ENCODE measurements around the gene TNS1. TPM values are rescaled to one million over a fixed set of nuclear protein-coding genes. Genes with fewer than 3 reads are reported as not detected.
A peak's percentile ranks its signal among the peaks of the same experiment; 100 is the strongest.

The TNS1 gene
- total RNA-seq, 1 donor from 2014 or later, result 219 TPM

GRCh38 chr2:217890445-217890844 is 112.3 kb downstream of the TNS1 start:
- H4K20me1 ChIP-seq (ENCODE audit: insufficient read depth, low read length), result peaks cover 91% of the 10 kb centered on the region
- Mint-ChIP-seq H3K36me3 (ENCODE audit: low read depth, unreplicated experiment) (peaks cover 81% of the 10 kb centered on the region), H3K27me3 (ENCODE audit: low read depth, unreplicated experiment) (no peaks in the 10 kb centered on the region), H3K4me1 (ENCODE audit: low read depth, unreplicated experiment) (peaks cover 5% of the 10 kb centered on the region), H3K27ac (ENCODE audit: unreplicated experiment) (peak overlapping the region; percentile 8), H3K9me3 (ENCODE audit: unreplicated experiment) (no peaks in the 10 kb centered on the region), H3K4me3 (ENCODE audit: unreplicated experiment) (no peak overlapping the region)
- H3K36me3 ChIP-seq (ENCODE audit: insufficient read depth, low read length), result peaks cover 59% of the 10 kb centered on the region
- peaks cover 13% of the 10 kb centered on the region for H3K4me1 ChIP-seq (ENCODE audit: insufficient read depth, low read length)
- no peaks in the 10 kb centered on the region for H3K9me3 ChIP-seq (ENCODE audit: insufficient read depth, low read depth, low read length)
- peak overlapping the region; percentile 44 for H3K4me2 ChIP-seq (ENCODE audit: low read length)
- H3K27me3 ChIP-seq (ENCODE audit: insufficient read depth, low read length), result no peaks in the 10 kb centered on the region
- DNase-seq (ENCODE audit: low read depth) (peak; percentile 76), FAIRE-seq (peak; percentile 59)
- H3K27ac ChIP-seq (ENCODE audit: low read depth, low read length), result peak overlapping the region; percentile 74
- no peak overlapping the region for H2AFZ ChIP-seq (ENCODE audit: low read depth, low read length)
- TF ChIP-seq EZH2 (IDR thresholded peaks at IDR 0.05; ENCODE audit: insufficient read depth, low read length) (no peak), CTCF (IDR thresholded peaks at IDR 0.05; ENCODE audit: insufficient read depth, low read depth, low read length) (peak; percentile 27)
- H3K9ac ChIP-seq (ENCODE audit: low read length), result peak overlapping the region; percentile 55
- H3K4me3 ChIP-seq (ENCODE audit: insufficient read depth, low read depth, low read length), result no peak overlapping the region
- H3K79me2 ChIP-seq (ENCODE audit: insufficient read depth, low read length), result peaks cover 8% of the 10 kb centered on the region

- Mint-ChIP-seq H3K27me3 (ENCODE audit: low read depth, unreplicated experiment) (no peaks in the 10 kb centered on the region), H3K4me1 (ENCODE audit: low read depth, unreplicated experiment) (peaks cover 5% of the 10 kb centered on the region), H3K36me3 (ENCODE audit: low read depth, unreplicated experiment) (peaks cover 82% of the 10 kb centered on the region), H3K27ac (ENCODE audit: unreplicated experiment) (peak overlapping the region; percentile 21), H3K4me3 (ENCODE audit: unreplicated experiment) (no peak overlapping the region), H3K9me3 (ENCODE audit: unreplicated experiment) (no peaks in the 10 kb centered on the region)
- H3K27me3 ChIP-seq (ENCODE audit: insufficient read depth, low read length), result no peaks in the 10 kb centered on the region
- DNase-seq (ENCODE audit: low read depth), result no peak
- peaks cover 59% of the 10 kb centered on the region for H3K36me3 ChIP-seq (ENCODE audit: insufficient read depth, low read length)
- peaks cover 13% of the 10 kb centered on the region for H3K4me1 ChIP-seq (ENCODE audit: insufficient read depth, low read length)
- no peak overlapping the region for H3K4me3 ChIP-seq (ENCODE audit: insufficient read depth, low read depth, low read length)
- peak overlapping the region; percentile 74 for H3K27ac ChIP-seq (ENCODE audit: low read depth, low read length)
- no peak for FAIRE-seq
- no peaks in the 10 kb centered on the region for H3K9me3 ChIP-seq (ENCODE audit: insufficient read depth, low read depth, low read length)
- peak overlapping the region; percentile 44 for H3K4me2 ChIP-seq (ENCODE audit: low read length)
- peaks cover 4% of the 10 kb centered on the region for H3K79me2 ChIP-seq (ENCODE audit: insufficient read depth, low read length)
- H2AFZ ChIP-seq (ENCODE audit: low read depth, low read length), result no peak overlapping the region
- TF ChIP-seq CTCF (IDR thresholded peaks at IDR 0.05; ENCODE audit: insufficient read depth, low read depth, low read length) (no peak), EZH2 (IDR thresholded peaks at IDR 0.05; ENCODE audit: insufficient read depth, low read length) (no peak)
- H3K9ac ChIP-seq (ENCODE audit: low read length), result peak overlapping the region; percentile 55
- H4K20me1 ChIP-seq (ENCODE audit: insufficient read depth, low read length), result peaks cover 92% of the 10 kb centered on the region
Observed at GRCh38 chr2:217889656-217890055, 113.1 kb downstream of the TNS1 start.

- no peak overlapping the region for H3K4me3 Mint-ChIP-seq (ENCODE audit: unreplicated experiment)
- Histone ChIP-seq H4K20me1 (ENCODE audit: insufficient read depth, low read length) (peaks cover 92% of the 10 kb centered on the region), H3K27me3 (ENCODE audit: insufficient read depth, low read length) (no peaks in the 10 kb centered on the region), H3K9me3 (ENCODE audit: insufficient read depth, low read depth, low read length) (no peaks in the 10 kb centered on the region), H3K79me2 (ENCODE audit: insufficient read depth, low read length) (peaks cover 4% of the 10 kb centered on the region), H3K36me3 (ENCODE audit: insufficient read depth, low read length) (peaks cover 61% of the 10 kb centered on the region), H2AFZ (ENCODE audit: low read depth, low read length) (no peak overlapping the region), H3K4me3 (ENCODE audit: insufficient read depth, low read depth, low read length) (no peak overlapping the region), H3K4me1 (ENCODE audit: insufficient read depth, low read length) (peaks cover 13% of the 10 kb centered on the region), H3K4me2 (ENCODE audit: low read length) (no peak overlapping the region), H3K9ac (ENCODE audit: low read length) (no peak overlapping the region), H3K27ac (ENCODE audit: low read depth, low read length) (no peak overlapping the region)
- FAIRE-seq (no peak), DNase-seq (ENCODE audit: low read depth) (peak; percentile 41)
- H3K4me1 Mint-ChIP-seq (ENCODE audit: low read depth, unreplicated experiment), result peaks cover 5% of the 10 kb centered on the region
- no peak overlapping the region for H3K27ac Mint-ChIP-seq (ENCODE audit: unreplicated experiment)
- H3K36me3 Mint-ChIP-seq (ENCODE audit: low read depth, unreplicated experiment), result peaks cover 83% of the 10 kb centered on the region
- H3K27me3 Mint-ChIP-seq (ENCODE audit: low read depth, unreplicated experiment), result no peaks in the 10 kb centered on the region
- TF ChIP-seq EZH2 (IDR thresholded peaks at IDR 0.05; ENCODE audit: insufficient read depth, low read length), result no peak
- no peak for TF ChIP-seq CTCF (IDR thresholded peaks at IDR 0.05; ENCODE audit: insufficient read depth, low read depth, low read length)
- peaks cover 2% of the 10 kb centered on the region for H3K9me3 Mint-ChIP-seq (ENCODE audit: unreplicated experiment)
Observed at GRCh38 chr2:217887841-217888701, 114.7 kb downstream of the TNS1 start.
